Endodermal cell (in vitro differentiated cells): ENCODE results near the gene TULP4. TPM values are rescaled to one million over a fixed set of nuclear protein-coding genes. Genes with fewer than 3 reads are reported as not detected.

ENCODE experiments used
- DNase-seq: peaks from one replicate; pipeline ENCODE4 v3.0.0-alpha.2; 2017
- H3K27ac ChIP-seq: 2 replicates; pipeline ENCODE4 v1.5.1; 2013; ENCODE audit warnings: mild to moderate bottlenecking, low read depth, low read length, moderate library complexity
- H3K27me3 ChIP-seq: 2 replicates; pipeline ENCODE4 v1.6.1; 2013; ENCODE audit warnings: mild to moderate bottlenecking, low read length, moderate library complexity; ENCODE audit not compliant: insufficient read depth, control insufficient read depth, poor library complexity, severe bottlenecking
- H3K36me3 ChIP-seq: 2 replicates; pipeline ENCODE4 v1.7.0; 2013; ENCODE audit warnings: mild to moderate bottlenecking, low read length, moderate library complexity; ENCODE audit not compliant: control insufficient read depth, insufficient read depth
- H3K4me1 ChIP-seq: one replicate; pipeline ENCODE4 v1.7.0; 2013; ENCODE audit warnings: low read length; ENCODE audit not compliant: control insufficient read depth, insufficient read depth
- H3K4me3 ChIP-seq: 2 replicates; pipeline ENCODE4 v1.5.1; 2013; ENCODE audit warnings: mild to moderate bottlenecking, low read length, moderate library complexity
- H3K9ac ChIP-seq: 2 replicates; pipeline ENCODE4 v1.6.1; 2013; ENCODE audit warnings: mild to moderate bottlenecking, low read length, moderate library complexity; ENCODE audit not compliant: poor library complexity, severe bottlenecking; ENCODE audit errors: extremely low read depth
- H3K9me3 ChIP-seq: 2 replicates; pipeline ENCODE4 v1.6.1; 2013; ENCODE audit warnings: mild to moderate bottlenecking, low read length, moderate library complexity; ENCODE audit not compliant: control insufficient read depth
- H3K27ac Mint-ChIP-seq: 2 replicates; pipeline ENCODE4 v1.8.0; 2020; ENCODE audit warnings: mixed read lengths
- H3K27me3 Mint-ChIP-seq: 2 replicates; pipeline ENCODE4 v1.8.0; 2021; ENCODE audit warnings: mild to moderate bottlenecking, mixed read lengths; ENCODE audit not compliant: insufficient read depth
- H3K36me3 Mint-ChIP-seq: 2 replicates; pipeline ENCODE4 v1.8.0; 2020; ENCODE audit warnings: low read depth, mixed read lengths
- H3K4me1 Mint-ChIP-seq: 2 replicates; pipeline ENCODE4 v1.8.0; 2020; ENCODE audit warnings: mixed read lengths
- H3K4me3 Mint-ChIP-seq: 2 replicates; pipeline ENCODE4 v1.8.0; 2020; ENCODE audit warnings: mild to moderate bottlenecking, moderate library complexity, mixed read lengths
- H3K9me3 Mint-ChIP-seq: 2 replicates; pipeline ENCODE4 v1.8.0; 2020; ENCODE audit warnings: mild to moderate bottlenecking, mixed read lengths
- WGBS, 2 experiments: methylation state at CpG; one replicate each; pipeline versions ENCODE4 v1.1.5 to v1.1.7; 2013; ENCODE audit warnings: missing lambda C conversion rate in 2 of 2, mixed read lengths in 1 of 2; ENCODE audit not compliant: insufficient coverage in 1 of 2, insufficient read length in 1 of 2; 5-methylcytosine and 5-hydroxymethylcytosine counted together
- total RNA-seq, 2 donors: library from RNA; stranded (reverse); fragmentation: NEBNext Ultra II Directional in 1 of 2; extraction: Animal tissue kit (Norgen Biotek cat#: 25700) in 1 of 2; gene quantifications; 2 replicates in 1 of 2; 3 replicates in 1 of 2; pipeline ENCODE4 v1.2.1, GENCODE V29; 2021
- TF ChIP-seq, protein P1 (sequence below): fragments of 200-600 bp; sonication (generic); conservative IDR thresholded peaks from 2 replicates; pipeline ENCODE4 v1.5.0; 2021; ENCODE audit warnings: antibody characterized with exemption, mild to moderate bottlenecking

Gene TULP4
- total RNA-seq, 2 donors from 2014 or later = 102 to 103 TPM

DNA sequence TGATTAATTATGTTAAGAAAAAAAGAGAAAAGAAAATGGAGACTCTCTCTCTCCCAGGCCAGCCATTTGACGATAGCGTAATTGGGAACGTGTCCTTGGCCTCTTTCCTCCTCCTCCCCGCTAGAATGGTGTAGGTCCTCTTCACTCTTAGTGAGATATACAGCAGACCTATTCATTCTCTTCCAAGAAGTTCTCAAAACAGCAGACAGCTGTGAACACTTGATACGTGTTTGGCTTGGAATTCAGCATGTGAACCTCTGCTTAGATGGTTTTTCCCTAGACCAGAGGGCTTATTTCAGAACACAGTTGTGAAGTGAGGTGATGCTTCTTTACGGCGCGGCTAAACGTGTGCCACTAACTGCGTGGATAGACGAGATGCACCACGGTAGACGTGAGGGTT lies 32.6 kb upstream of the TULP4 start:
- peaks cover 21% of the 10 kb centered on the region for H3K36me3 Mint-ChIP-seq
- H3K4me1 Mint-ChIP-seq = peaks cover 16% of the 10 kb centered on the region
- no peaks in the 10 kb centered on the region for H3K27me3 ChIP-seq
- no peaks in the 10 kb centered on the region for H3K9me3 ChIP-seq
- no peaks in the 10 kb centered on the region for H3K27me3 Mint-ChIP-seq
- H3K9me3 Mint-ChIP-seq = peaks cover 2% of the 10 kb centered on the region
- H3K9ac ChIP-seq = no peak overlapping the region
- H3K27ac ChIP-seq = no peak overlapping the region
- no peak overlapping the region for H3K4me3 Mint-ChIP-seq
- WGBS, 2 experiments = 92 to 95% methylated on average over 10 to 13 of the region's 13 CpGs
- peaks cover 18% of the 10 kb centered on the region for H3K36me3 ChIP-seq
- no peak for DNase-seq
- TF ChIP-seq, protein P1, sequence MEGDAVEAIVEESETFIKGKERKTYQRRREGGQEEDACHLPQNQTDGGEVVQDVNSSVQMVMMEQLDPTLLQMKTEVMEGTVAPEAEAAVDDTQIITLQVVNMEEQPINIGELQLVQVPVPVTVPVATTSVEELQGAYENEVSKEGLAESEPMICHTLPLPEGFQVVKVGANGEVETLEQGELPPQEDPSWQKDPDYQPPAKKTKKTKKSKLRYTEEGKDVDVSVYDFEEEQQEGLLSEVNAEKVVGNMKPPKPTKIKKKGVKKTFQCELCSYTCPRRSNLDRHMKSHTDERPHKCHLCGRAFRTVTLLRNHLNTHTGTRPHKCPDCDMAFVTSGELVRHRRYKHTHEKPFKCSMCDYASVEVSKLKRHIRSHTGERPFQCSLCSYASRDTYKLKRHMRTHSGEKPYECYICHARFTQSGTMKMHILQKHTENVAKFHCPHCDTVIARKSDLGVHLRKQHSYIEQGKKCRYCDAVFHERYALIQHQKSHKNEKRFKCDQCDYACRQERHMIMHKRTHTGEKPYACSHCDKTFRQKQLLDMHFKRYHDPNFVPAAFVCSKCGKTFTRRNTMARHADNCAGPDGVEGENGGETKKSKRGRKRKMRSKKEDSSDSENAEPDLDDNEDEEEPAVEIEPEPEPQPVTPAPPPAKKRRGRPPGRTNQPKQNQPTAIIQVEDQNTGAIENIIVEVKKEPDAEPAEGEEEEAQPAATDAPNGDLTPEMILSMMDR = no peak
- H3K4me3 ChIP-seq = no peak overlapping the region
- H3K27ac Mint-ChIP-seq = no peak overlapping the region
- H3K4me1 ChIP-seq = no peaks in the 10 kb centered on the region

DNA sequence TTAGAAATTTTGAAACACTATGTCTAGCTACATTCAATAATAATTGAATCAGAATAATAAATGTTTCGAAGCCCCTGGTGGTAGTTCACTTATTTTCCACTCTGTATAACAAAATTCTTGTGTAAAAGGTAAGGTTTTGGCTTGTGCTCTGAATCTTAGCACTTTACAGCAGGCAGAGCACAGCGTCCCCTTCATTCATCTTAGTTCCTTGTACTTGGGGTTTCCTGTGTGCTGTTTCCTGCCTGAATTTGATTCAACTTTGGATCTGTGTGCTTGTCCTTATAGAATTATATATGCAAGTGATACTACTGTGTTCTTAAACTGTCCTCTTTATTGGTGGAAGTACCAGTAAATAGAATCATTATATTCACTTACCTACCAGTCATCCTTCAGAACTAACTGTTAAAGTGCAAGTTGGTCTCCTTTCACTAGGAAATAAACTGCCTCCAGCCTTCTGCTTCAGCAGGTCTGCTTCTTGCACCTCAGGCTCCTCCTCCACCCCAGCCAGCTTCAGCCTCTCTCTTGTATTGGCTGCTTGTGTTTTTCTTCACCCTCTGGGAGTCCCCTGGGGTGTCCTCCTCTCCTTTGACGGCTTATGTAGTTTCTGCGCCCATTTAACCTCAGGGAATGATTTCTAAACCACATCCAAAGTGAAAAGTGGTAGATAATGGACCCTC lies 28.8 kb upstream of the TULP4 start:
- Histone ChIP-seq H3K9me3 (peaks cover 16% of the 10 kb centered on the region), H3K4me3 (no peak overlapping the region), H3K27ac (peak overlapping the region; percentile 47), H3K36me3 (peaks cover 32% of the 10 kb centered on the region), H3K4me1 (no peaks in the 10 kb centered on the region), H3K27me3 (no peaks in the 10 kb centered on the region), H3K9ac (no peak overlapping the region)
- peaks cover 28% of the 10 kb centered on the region for H3K36me3 Mint-ChIP-seq
- H3K9me3 Mint-ChIP-seq = no peaks in the 10 kb centered on the region
- 45% methylated on average over 4 of the region's 4 CpGs; no CpG with 5 or more reads in 1 of the 2 experiments for WGBS, 2 experiments
- TF ChIP-seq, protein P1 = peak; percentile 20
- no peak overlapping the region for H3K4me3 Mint-ChIP-seq
- H3K4me1 Mint-ChIP-seq = peaks cover 21% of the 10 kb centered on the region
- peak; percentile 79 for DNase-seq
- H3K27me3 Mint-ChIP-seq = no peaks in the 10 kb centered on the region
- H3K27ac Mint-ChIP-seq = peak overlapping the region; percentile 4

DNA sequence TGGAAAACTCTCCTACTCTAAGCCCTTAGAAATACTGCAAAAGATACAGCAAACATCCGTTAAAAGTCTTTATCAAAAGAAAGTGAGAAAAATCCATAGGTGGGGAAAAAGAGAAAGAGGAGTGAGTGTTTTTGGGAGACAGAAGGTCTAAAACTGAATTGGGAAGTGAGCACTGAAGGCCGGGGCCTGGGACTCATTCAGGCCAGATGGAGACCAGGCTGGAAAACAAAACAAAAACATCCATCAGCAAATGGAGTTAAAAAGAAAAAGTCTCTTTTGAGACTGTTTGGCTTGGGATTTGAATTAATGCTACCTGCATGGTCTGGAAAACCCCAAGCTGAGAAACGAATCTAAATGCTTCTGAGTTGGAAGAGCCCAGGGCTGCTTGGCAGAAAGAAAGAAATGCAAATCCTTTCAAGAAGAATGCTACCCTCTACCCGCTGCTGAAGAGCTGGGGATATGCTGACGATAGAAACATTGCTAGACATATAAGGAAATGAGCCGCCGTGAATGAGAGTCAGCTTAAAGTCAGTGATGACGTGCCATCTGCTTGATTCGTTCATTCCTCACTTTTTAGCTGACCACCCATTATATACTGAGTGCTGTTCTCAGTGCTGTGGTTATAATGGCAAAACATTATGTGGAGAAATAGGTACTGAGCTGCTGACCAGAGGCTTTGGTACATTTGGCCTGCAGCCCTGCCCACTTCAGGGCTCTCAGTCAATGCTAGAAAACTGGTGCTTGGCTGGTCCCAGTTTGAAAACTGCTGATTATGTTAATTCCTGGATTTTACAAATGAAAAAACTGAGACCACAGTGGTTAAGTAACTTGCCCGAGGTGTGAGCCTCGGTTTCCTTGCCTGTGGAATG lies 28.0 kb upstream of the TULP4 start:
- Histone ChIP-seq H3K27me3 (no peaks in the 10 kb centered on the region), H3K4me1 (no peaks in the 10 kb centered on the region), H3K4me3 (no peak overlapping the region), H3K9ac (no peak overlapping the region), H3K27ac (peak overlapping the region; percentile 47), H3K36me3 (peaks cover 36% of the 10 kb centered on the region), H3K9me3 (peaks cover 17% of the 10 kb centered on the region)
- TF ChIP-seq, protein P1 = no peak
- Mint-ChIP-seq H3K27ac (peak overlapping the region; percentile 4), H3K36me3 (peaks cover 28% of the 10 kb centered on the region), H3K4me3 (no peak overlapping the region), H3K27me3 (no peaks in the 10 kb centered on the region), H3K9me3 (no peaks in the 10 kb centered on the region), H3K4me1 (peaks cover 21% of the 10 kb centered on the region)
- peak; percentile 66 for DNase-seq
- 58 to 69% methylated on average over 10 to 11 of the region's 11 CpGs for WGBS, 2 experiments
